Stimulated activated CD8-positive, alpha-beta memory T cell treated with anti-CD3 and anti-CD28 coated beads, Interleukin-4, amount 100 ng/mL, for 1 hour (primary cell): ENCODE data around the gene DHDH.

Source experiments
- DNase-seq, 2 donors: peaks; one replicate each; pipeline ENCODE4 v3.0.0-alpha.2; 2020; ENCODE audit warnings: low read depth in 2 of 2, low spot score in 1 of 2

DHDH gene

DNA sequence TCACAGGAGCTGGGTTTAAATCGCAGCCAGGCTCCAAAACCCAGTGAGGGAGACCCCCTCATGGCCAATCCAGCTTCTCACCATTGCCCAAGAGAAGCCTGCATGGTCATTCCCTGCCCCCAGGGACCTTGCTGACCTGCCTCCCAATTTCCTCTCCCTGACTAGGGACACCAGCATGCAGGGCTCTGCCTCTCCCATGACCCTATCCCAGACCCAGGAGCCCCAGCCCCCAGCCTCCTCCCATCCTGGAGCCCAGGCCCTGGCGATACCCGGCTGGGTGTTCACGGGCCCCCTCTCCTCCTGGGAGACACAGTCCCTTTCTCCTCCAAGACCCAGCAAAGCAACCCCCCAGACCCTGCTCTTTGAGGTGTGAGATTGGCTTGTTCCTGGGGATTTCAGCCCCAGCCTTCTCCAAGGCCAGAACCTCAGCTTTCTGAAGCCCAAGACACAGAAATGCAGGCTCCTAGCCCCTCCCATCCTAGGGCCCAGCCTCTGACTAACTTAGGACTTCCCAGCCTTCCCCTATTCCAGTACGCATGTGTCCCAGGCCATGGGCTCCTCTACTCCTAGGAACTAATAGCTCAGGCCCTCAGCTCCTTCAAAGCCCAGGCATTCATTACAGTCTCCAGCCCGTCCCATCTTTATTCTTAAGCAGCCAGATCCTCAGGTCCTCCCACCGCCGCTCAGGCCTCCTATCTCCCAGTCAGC lies 58.5 kb downstream of the DHDH start:
- DNase-seq = no peak

DNA sequence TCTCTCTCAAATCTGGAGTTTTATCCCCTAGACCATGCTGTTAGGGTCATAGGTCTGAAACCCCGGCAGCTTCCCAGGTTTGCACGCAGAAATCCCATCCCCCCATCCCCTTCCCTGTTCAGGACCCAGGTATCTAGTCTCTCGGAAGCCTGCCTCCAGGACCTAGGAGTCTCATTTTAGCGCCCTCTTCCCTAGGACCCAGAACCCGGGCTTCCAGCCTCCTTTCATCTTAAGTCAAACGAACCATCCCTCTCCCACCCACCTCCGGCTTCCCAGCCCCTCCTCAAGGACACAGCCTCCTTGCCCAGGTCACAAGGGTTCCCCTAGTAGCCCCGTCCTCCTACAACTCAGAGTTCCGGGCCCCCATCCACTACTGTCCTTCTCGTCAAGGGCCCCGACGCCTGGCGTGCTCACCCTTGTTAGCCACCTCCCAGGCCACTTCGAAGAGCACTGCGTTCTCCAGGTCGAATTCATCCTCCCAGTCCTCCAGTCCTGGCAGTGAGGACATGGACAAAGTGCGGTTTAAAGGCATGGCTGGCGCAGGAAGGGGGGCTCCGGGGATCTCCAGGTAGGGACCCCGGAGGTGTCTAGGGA lies 59.2 kb downstream of the DHDH start:
- DNase-seq = no peak

DNA sequence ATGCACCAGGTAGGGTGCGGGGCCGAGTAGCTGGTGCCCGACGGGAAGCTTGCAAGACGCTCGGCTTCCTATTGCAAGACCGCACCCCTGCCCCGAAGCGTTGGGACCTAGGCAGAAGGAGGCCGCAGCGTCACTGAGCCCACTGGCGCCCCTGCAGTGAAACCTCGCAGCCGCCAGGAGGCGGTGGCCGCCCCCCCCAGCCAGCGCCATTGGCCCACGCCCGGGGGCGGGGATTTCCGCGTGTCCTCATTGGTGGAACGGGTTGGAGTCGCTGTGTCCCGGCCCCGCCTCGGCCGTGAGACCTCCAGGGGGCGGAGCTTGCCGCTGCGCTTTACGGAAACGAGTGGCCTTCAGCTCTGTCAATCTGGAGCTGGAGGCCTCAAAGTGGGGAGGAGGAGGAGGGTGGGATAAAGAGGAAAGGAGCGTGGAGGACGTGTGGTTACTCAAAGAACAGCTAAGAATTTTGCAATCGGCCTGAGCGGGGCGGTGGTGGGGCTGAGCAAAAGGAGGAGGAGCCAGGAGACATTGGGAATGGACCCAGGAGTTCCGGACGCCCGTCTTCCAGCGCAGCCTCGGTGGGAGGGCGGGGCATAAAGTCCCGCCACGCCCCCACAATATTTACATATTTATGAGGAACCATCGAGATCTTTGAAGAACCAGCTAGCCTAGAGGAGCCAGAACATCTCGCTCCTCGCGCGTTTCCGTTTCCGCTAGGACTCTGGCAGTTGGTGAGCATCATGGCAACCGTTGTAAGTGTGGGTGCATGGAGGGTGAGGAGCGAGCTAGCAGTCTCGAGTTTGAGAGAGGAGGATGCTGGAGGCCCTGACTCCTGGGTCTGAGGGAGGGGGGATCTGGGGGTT lies 59.9 kb downstream of the DHDH start, which contains the start of the genes GYS1 and RUVBL2:
Gene GYS1, minus strand, starts transcription at position 135 of the 860 bp plus-strand sequence. CDS start 197 bp downstream, outside the sequence.
Gene RUVBL2, plus strand, starts transcription at position 713 of the 860 bp plus-strand sequence. Its CDS starts 25 bp downstream, at position 738.
- peak; percentile 97 to 98 for DNase-seq

DNA sequence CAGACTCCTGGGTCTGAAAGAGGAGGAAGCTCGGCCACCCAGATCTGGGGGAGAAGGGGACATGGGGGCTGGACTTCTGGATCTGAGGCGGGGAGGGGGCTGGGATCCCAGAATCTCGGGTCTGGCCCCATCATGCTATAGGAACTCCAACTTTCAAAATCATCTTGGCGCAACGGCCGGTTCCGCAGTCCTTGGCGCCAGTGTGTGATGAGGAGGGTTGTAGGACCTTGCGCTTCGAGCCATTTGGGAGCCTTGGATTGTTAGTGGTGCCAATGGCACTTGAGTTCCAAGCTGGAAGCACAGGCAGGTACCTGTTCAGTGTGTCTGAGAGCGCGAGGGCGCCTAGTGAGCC lies 60.5 kb downstream of the DHDH start:
- no peak for DNase-seq
